ELR (cell line): ENCODE results near the gene DRC1.
"Not testable (repeated sequence)": the region's sequence is repeated elsewhere in the genome, so short reads cannot be mapped to it uniquely, and the experiment has no call there.

Experiments used
- DNase-seq: peaks from one replicate; pipeline ENCODE4 v3.0.0-alpha.2; 2015; ENCODE audit warnings: low read depth

DRC1 gene

DNA sequence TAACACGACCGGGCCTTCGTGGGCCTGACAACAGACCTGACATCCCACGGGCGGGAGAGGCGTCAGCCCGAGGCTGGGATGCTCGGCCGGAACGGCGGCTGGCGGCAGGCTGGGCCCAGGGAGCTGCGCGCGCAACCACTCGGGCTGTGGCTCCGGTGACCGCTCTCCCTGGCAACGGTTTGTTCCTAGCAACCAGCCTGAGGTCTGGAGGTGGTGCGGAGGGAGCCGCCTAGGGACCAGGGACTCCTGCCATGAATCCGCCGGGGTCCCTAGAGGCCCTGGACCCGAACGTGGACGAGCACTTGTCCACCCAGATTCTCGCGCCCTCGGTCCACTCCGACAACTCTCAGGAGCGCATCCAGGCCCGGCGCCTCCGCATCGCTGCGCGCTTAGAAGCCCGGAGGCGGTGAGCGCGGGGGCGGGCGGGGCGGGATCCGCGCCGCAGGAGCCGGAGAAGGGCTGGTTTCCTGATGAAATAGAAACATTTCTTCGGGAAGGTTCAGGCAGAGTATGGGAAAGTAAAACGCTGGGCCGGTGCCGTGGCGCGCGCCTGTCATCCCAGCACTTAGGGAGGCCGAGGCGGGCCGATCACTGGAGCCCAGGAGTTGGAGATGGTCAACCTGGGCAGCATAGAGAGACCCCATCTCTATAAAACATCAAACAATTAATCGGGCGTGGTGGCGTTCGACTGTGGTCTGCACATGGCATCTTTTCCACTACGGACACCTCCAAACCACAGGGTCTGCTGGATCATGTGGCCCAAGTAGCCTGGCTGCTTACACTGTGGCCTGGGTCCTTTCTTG is at the start of gene DRC1:
TSS of gene DRC1 (plus strand) at position 182 of the 803 bp plus-strand sequence. CDS start at position 252, 70 bp downstream.
- peak; percentile 61 for DNase-seq

DNA sequence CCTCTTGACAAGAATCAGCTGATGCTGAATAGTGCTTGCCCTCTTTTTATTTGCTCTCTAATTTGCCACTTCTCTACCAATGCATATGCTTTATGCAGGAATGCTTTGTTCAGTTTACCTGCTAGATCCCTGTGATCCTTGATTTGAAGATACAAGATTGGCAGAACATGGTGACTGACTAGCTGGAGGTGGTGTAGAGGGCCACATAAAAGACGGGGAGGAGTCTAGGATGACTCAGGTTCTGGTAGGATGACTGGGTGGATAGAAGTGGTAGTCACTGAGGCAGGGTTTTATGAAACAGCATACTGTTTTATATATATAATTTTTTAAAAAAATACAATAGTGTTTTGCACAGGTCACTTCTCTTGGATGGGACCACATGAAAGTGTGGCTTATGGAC is 48.8 kb upstream of the DRC1 start:
- DNase-seq, result peak; percentile 75

DNA sequence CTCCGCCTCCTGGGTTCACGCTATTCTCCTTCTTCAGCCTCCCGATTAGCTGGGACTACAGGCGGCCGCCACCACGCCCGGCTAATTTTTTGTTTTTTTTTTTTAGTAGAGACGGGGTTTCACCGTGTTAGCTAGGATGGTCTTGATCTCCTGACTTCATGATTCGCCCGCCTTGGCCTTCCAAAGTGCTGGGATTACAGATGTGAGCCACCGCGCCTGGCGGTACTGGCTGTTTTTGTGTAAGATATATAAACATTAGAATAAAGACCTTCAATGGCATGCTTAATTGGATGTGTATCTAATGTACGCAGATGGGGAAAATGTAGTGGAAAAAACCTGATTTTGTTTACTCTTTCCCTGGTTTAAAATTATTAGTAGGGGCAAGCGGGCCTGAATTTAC is 47.3 kb upstream of the DRC1 start:
- not testable (repeated sequence) for DNase-seq

DNA sequence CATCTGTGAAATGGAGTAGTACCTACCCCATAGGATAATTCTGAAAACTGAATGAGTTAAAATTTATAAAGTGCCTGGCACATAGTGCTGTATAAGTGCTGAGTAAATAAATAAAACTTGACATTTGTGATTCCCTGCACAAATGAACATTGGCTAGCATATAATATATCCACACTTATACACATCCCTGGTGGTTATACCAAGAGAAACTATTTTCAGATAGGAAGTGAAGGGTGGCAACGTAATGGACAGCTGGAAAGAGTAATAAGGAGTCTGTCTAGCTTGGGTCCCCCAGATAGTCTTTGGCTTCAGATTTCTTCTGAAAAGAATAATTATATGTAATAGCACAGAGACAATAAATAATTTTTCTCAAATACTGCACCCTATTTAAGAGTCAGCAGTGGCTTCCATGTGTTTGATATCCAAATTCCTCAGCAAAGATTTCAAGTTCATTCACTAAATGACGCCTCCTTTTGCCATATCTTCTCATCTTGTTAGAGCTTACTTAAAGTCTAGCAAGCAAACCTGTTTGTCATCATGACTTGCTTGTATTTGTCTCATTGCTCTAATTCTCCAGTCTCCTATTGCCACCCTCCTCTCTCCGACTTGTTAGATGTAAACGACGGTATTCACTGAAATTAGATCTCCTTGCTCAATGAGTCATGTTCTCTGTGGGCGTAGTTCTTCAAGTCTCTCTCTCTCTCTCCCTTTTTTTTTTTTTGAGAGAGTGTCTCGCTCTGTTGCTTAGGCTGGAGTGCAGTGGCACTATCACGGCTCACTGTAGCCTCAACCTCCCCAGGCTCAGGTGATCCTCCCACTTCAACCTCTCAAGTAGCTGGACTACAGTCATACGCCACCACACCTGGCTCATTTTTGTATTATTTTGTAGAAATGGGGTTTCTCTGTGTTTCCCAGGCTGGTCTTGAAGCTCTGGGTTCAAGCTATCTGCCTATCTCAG is 46.4 kb upstream of the DRC1 start:
- DNase-seq, result peak; percentile 95

DNA sequence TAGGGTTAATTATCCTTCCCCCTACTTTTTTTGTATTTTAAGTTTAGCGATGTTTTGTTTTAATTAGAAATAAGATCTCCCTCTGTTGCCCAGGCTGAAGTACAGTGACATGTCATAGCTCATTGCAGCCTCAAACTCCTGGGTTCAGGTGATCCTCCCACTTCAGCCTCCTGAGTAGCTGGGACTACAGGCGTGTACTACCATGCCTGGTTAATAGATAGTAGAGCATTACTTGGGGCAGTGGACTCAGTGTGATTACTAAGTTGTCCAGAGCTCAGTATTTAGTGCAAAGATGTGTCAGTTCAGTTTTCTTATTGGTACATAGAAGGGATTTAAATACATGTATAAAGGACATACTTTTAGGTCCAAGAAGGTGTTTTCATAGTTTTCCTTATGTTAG is 45.6 kb upstream of the DRC1 start:
- no peak for DNase-seq

DNA sequence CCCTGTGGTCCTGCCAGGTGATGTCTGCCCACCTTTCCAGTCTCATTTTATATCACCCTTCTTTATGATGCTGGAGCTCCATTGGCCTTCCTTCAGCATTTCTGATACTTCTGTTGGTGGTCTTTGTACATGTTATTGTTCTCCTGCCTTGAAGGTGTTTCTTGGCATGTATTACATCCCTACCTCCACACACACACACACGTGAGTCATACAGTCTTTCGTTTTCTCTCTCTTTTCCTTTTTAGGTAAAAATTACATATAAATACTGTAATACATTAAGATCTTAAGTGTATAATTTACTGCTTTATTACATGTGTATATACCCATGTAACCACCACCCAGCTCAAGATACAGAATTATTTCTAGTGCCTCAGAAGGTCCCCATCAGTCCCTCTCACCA is 44.9 kb upstream of the DRC1 start:
- no peak for DNase-seq

DNA sequence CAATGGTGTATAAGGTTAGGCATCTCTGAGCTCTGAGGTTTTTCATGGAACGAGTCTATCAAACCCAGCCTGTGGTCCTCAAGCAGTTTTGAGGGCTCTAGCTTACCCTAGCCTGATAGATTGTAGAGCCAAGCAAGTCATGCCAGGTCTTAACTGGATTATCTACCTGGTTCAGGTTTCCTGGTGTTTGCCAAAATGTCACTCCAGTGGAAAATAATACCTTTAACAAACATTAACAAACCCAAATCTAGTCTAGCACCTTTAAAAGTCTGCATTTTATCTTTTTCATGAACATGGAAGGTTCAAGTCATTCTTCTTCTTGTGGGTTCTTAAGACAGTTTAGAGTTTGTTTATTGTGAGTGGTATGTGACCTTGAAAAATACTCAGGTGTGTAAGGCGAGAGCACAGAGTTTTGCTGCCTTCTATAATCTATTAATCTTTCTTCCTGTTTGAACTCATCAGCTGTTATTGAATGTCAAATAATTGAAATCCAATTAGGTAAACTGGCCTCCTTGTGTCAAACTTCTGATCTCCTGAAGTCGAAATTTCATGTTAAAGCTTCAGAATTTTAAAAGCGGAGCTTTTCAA is 41.7 kb upstream of the DRC1 start:
- DNase-seq, result no peak

DNA sequence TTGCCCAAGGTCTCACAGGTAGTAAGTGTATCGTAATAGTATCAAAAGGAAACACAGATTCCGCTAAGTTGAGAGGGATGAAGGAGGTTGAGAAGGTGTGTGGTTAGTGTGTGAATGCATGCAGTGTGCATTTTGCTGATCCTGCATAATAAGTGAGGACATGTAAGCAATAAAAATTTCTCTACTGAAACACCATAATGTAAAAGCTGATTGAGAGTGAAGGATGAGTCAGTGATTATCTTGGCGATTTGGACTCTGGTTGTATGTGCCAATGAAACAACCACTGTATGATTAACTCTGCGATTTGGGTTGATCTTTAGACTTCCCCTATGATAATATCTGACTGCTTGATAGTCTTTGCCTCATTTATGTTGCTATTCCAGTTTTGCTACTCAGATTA is 38.4 kb upstream of the DRC1 start:
- peak; percentile 21 for DNase-seq

DNA sequence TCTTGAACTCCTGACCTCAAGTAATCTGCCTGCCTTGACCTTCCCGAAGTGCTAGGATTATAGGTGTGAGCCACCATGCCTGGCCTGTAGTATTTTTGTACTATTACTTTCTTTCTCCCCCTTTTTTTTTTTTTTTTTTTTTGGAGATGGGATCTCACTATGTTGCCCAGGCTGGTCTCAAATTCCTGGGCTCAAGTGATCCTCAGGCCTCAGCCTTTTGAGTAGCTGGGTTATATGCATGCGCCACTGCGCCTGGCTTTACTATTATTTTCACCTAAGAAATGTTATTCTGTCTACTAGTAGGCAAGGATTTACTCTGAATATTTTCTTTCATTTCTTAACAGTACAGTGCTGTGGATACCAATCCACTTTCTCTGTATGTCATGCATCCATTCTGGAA is 37.8 kb upstream of the DRC1 start:
- DNase-seq, result no peak

DNA sequence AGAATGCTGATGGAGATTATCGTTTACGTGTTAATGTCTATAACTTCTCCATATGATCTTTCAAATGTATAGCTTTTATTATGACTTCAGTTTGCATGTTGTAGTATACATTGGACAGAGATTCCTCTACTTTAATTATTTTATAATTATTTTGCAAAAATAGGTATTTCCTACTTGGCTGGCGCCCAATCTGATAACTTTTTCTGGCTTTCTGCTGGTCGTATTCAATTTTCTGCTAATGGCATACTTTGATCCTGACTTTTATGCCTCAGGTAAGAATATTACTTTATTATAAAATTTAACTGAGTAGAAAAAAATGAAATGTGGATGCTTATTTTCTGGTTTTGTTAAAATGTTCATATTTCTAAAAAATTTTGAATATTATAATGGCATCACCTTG is 37.1 kb upstream of the DRC1 start:
- DNase-seq, result no peak

DNA sequence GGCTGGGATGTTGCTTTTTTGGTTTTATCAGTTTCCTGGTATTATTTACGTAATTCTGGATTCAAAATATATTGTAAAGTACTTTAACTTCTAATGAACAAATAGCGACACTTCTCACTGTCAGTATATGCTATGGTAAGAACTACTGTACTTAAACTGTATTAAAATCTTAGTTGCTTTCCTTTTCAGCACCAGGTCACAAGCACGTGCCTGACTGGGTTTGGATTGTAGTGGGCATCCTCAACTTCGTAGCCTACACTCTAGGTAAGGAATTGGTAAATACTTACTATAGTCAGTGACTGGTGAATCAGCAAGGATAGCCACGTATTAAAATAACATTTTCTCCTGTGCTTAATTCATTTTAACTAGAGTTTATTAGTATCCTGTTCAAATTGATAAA is 34.8 kb upstream of the DRC1 start:
- no peak for DNase-seq

DNA sequence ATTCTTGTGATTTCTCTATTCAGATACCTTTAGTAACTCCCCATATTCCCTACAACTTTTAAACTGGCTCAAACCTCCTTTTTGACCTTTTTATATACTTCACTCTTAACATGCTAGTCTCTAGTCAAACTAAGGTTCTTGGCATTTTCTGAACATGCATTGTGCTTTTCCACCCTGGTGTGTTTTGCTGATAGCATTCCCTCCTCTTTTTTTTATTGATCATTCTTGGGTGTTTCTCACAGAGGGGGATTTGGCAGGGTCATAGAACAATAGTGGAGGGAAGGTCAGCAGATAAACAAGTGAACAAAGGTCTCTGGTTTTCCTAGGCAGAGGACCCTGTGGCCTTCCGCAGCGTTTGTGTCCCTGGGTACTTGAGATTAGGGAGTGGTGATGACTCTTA is 32.1 kb upstream of the DRC1 start:
- not testable (repeated sequence) for DNase-seq

DNA sequence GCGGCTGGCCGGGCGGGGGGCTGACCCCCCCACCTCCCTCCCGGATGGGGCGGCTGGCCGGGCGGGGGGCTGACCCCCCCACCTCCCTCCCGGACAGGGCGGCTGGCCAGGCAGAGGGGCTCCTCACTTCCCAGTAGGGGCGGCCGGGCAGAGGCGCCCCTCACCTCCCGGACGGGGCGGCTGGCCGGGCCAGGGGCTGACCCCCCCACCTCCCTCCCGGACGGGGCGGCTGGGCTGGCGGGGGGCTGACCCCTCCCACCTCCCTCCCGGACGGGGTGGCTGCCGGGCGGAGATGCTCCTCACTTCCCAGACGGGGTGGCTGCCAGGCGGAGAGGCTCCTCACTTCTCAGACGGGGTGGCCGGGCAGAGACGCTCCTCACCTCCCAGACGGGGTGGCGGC is 30.8 kb upstream of the DRC1 start:
- DNase-seq, result not testable (repeated sequence)

DNA sequence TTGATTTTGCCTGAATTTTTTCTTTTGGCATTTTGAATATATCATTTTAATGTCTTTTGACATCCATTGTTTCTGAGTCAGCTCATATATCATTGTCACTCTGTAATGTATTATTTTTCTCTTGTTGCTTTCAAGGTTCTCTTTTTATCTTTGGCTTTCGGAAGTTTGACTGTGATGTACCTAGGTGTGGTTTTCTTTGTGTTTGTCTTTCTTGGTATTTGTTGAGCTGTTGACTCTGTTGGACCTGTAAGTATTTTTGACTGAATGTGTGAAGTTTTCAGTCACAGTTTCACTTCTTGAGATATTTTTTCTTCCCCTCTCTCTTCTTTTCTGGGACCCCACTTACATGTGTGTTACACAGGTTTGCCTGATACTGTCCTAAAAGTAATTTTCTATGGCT is 24.9 kb upstream of the DRC1 start:
- DNase-seq, result no peak

DNA sequence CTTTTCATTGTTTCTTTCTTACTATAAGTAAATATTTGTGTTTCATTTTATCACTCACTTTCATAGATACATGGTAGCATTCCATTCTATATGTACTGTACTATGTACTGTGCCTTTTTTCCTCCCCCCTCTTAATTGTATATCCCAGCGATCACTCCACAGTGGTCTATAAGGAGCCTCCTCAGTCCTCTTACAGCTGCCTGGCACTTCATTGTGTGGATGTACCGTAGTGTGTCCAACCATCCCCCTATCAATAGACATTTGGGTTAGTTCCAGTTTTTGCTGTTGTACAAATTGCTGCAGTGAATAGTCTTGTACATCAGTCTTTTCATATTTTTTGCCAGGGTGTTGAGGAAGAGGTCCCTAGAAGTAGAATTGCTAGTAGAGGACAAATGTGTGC is 21.4 kb upstream of the DRC1 start:
- DNase-seq, result no peak

DNA sequence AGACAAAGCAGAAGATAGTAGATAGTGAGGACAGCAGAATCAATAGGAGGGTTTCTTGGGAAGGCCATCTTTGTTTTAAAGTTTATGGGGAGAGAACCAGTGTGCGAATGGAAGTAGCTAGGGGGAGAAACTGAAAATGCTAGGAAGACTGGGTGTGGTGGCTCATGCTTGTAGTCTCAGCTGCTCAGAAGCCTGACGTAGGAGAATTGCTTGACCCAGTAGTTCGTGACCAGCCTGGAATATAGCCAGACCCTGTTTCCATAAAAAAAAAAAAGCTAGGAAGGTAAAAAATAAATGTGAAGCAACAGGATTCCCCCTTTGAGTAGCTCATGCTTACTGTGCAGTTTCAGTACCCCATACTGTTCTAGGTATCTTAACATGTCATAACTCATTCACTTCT is 19.2 kb upstream of the DRC1 start:
- DNase-seq, result no peak

DNA sequence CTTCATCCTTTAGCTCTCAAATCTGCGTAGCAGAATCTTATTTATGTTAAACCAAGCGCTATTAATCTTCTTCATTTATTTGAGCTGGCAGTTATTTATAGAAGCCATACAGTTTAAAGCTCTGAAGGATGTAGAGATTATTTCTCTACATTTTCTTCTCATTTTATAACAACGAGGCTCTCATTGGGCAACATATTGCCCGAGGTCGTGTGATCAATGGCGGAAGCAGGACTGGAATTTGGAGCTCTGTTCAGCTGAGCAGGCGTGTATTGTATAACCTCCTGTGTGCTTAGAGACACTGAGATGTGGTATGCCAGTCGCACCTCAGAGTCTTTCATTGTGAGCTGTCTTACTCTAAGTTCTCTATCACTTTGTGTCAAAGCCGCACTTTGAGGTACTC is 17.5 kb upstream of the DRC1 start:
- peak; percentile 37 for DNase-seq

DNA sequence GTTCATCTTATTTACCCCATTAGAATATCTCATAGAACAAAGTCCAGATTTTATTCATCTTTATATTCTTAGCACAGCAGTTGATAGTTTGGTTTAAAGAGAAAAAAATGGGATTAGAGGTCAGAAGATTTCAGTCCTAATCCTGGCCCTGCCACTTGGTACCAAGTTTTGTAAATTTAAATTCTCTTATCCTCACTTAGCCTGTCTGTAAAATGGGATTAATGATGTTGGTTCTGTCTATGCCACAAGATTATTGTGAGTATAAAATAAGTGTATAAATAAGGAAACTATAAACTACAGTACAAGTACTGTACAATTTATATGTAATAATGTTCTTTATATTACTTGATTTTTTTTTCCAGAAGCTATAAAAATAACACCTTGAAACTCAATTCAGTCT is 17.1 kb upstream of the DRC1 start:
- no peak for DNase-seq

DNA sequence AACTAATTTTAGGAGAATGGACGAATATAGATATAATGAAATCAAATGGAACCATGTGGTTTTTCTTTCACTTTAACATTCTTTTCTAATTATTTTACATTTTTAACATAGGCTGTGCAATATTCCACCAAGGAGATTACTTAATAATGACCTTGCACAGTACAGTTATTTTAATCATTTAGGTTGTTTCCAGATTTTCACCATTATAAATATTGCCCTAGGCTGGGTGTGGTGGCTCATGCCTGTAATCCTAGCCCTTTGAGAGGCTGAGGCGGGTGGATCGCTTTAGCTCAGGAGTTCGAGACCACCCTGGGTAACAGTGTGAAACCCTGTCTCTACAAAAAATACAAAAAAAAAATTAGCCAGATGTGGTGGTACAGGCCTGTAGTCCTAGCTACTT is 14.5 kb upstream of the DRC1 start:
- DNase-seq, result no peak

DNA sequence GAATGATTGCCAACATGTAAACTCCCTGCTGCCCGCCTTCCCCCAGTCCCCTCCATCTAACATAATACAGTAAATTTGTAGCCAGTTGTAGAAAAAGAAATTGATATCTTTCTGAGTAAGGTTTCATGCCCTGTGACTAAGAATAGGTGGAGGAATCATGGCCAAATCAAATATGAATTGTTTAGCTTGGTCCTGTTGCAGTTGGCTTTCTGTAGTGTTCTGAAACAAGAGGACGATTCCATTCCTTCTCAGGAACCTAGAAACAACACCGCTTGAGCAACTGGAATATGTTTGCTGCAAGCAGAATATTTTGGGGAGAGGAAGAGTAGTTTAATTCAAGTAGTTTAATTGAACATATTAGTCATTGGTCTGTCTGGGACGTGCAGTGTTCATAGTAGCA is 7.0 kb upstream of the DRC1 start:
- no peak for DNase-seq

DNA sequence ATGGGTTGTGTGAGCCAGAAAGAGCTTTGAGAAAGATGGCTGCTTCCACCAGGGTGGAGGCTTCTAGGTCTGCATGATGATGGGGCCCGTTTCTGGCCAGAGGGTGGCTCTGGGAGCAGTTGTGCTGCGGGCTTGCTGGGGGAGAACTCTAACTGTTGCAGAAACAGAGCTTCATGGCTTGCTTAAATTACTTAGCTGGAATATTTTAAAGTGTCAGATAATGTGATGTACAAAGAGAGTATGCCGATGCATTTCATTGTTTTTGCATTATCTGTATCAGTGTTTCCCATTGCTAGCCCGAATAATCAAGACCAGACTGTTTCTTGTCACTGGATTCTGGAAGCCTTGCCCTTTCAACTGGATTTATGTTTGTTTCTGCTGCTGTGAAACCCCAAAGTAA is 6.3 kb upstream of the DRC1 start:
- no peak for DNase-seq

DNA sequence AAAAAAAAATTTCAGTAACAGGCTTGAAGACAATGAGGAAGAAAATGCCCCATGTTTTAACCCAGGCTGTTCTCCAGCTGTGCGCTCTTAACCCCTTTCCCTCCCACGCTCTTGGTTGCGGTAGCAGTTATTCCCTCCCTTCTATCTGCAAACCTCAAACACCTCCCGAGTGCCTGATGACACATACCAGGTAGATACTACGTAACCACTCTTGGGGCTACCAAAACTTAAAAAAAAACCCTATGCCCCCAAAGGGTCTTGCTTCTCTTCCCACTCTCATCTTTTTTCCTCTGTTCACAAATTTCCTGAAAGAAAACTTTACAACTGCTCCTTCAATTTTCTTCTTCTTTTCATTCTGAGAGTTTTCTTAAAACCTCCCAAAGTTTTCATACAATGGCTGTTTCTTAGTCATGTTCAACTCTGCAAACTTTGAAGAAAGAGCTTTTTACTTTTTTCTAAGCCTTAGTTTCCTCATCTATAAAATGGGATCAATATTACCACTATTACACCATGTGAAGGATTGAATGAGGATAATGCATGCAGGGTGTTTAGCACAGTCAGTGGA is 4.9 kb upstream of the DRC1 start:
- no peak for DNase-seq
